Liver (tissue), 9 donors: ENCODE data around the gene MRTFB. TPM values are rescaled to one million over a fixed set of nuclear protein-coding genes. Genes with fewer than 3 reads are reported as not detected.
A peak's percentile ranks its signal among the peaks of the same experiment; 100 is the strongest.

Experiments used
- DNase-seq: peaks from one replicate; pipeline ENCODE4 v3.0.0-alpha.2; 2017; ENCODE audit warnings: low spot score
- H3K27ac ChIP-seq, 2 donors: one replicate each; pipeline ENCODE4 v1.7.0; 2013; ENCODE audit warnings: inconsistent platforms in 2 of 2, low read length in 2 of 2, control low read depth in 1 of 2, low read depth in 1 of 2, mild to moderate bottlenecking in 1 of 2
- H3K27me3 ChIP-seq, 4 donors: one replicate each; pipeline versions ENCODE4 v1.6.1 to v1.7.0; 2013; ENCODE audit warnings: low read length in 3 of 4, inconsistent platforms in 1 of 4, mild to moderate bottlenecking in 1 of 4, moderate library complexity in 1 of 4; ENCODE audit not compliant: control insufficient read depth in 4 of 4, insufficient read depth in 4 of 4
- H3K36me3 ChIP-seq, 4 donors: one replicate each; pipeline versions ENCODE4 v1.6.1 to v1.7.0; 2013; ENCODE audit warnings: low read length in 3 of 4, mild to moderate bottlenecking in 3 of 4, low read depth in 1 of 4, moderate library complexity in 1 of 4; ENCODE audit not compliant: control insufficient read depth in 4 of 4, insufficient read depth in 3 of 4
- H3K4me1 ChIP-seq, 4 donors: one replicate each; pipeline versions ENCODE4 v1.6.1 to v1.7.0; 2013; ENCODE audit warnings: low read length in 3 of 4, mild to moderate bottlenecking in 3 of 4, moderate library complexity in 1 of 4; ENCODE audit not compliant: control insufficient read depth in 4 of 4, insufficient read depth in 4 of 4
- H3K4me3 ChIP-seq, 3 donors: one replicate each; pipeline versions ENCODE4 v1.6.1 to v1.7.0; 2013; ENCODE audit warnings: low read length in 3 of 3, control low read depth in 1 of 3, low read depth in 1 of 3, mild to moderate bottlenecking in 1 of 3
- H3K9ac ChIP-seq, 2 donors: one replicate each; pipeline ENCODE4 v1.7.0; 2013; ENCODE audit warnings: low read length in 2 of 2, mild to moderate bottlenecking in 2 of 2, moderate library complexity in 2 of 2, control low read depth in 1 of 2, low read depth in 1 of 2
- H3K9me3 ChIP-seq, 4 donors: one replicate each; pipeline versions ENCODE4 v1.6.1 to v1.7.0; 2013; ENCODE audit warnings: low read length in 3 of 4; ENCODE audit not compliant: control insufficient read depth in 4 of 4
- ATF3 ChIP-seq: IDR thresholded peaks from 2 replicates; pipeline ENCODE4 v1.6.1; 2016; ENCODE audit warnings: antibody characterized with exemption
- EGR1 ChIP-seq, 2 donors: IDR thresholded peaks; 2 replicates each; pipeline ENCODE4 v1.6.1; 2016 to 2018; ENCODE audit warnings: antibody characterized with exemption in 2 of 2, low read depth in 2 of 2
- FOXA1 ChIP-seq: IDR thresholded peaks from 2 replicates; pipeline ENCODE4 v1.6.1; 2016; ENCODE audit warnings: antibody characterized with exemption
- FOXA2 ChIP-seq: IDR thresholded peaks from 2 replicates; pipeline ENCODE4 v1.6.1; 2016; ENCODE audit warnings: antibody characterized with exemption
- GABPA ChIP-seq, 2 donors: IDR thresholded peaks in 1 of 2; conservative IDR thresholded peaks in 1 of 2; 2 replicates each; pipeline ENCODE4 v1.6.1; 2016; ENCODE audit warnings: antibody characterized with exemption in 2 of 2, mild to moderate bottlenecking in 1 of 2, moderate library complexity in 1 of 2
- HNF4A ChIP-seq, 2 donors: conservative IDR thresholded peaks; 2 replicates each; pipeline ENCODE4 v1.6.1; 2016; ENCODE audit warnings: antibody characterized with exemption in 2 of 2, mild to moderate bottlenecking in 2 of 2
- HNF4G ChIP-seq: IDR thresholded peaks from 2 replicates; pipeline ENCODE4 v1.6.1; 2016; ENCODE audit warnings: antibody characterized with exemption
- JUND ChIP-seq, 2 donors: IDR thresholded peaks; 2 replicates each; pipeline ENCODE4 v1.6.1; 2016; ENCODE audit warnings: antibody characterized with exemption in 2 of 2
- NR2F2 ChIP-seq: IDR thresholded peaks from 2 replicates; pipeline ENCODE4 v1.6.1; 2016; ENCODE audit warnings: antibody characterized with exemption
- RXRA ChIP-seq, 2 donors: IDR thresholded peaks; 2 replicates each; pipeline ENCODE4 v1.6.1; 2017 to 2018; ENCODE audit warnings: antibody characterized with exemption in 2 of 2, mild to moderate bottlenecking in 1 of 2
- SP1 ChIP-seq: IDR thresholded peaks from 2 replicates; pipeline ENCODE4 v1.6.1; 2018; ENCODE audit warnings: antibody characterized with exemption, mild to moderate bottlenecking
- TAF1 ChIP-seq: conservative IDR thresholded peaks from 2 replicates; pipeline ENCODE4 v1.6.1; 2016; ENCODE audit warnings: antibody characterized with exemption, mild to moderate bottlenecking
- YY1 ChIP-seq: IDR thresholded peaks from 2 replicates; pipeline ENCODE4 v1.6.1; 2016; ENCODE audit warnings: antibody characterized with exemption, mild to moderate bottlenecking
- WGBS: extraction: QIAGEN DNeasy Blood & Tissue Kit; methylation state at CpG from one replicate; pipeline ENCODE4 v1.1.7; 2013; 5-methylcytosine and 5-hydroxymethylcytosine counted together
- polyA plus RNA-seq, 2 donors: library from polyadenylated mRNA; stranded (reverse) in 1 of 2; unstranded in 1 of 2; fragments of 200-250 nt in 1 of 2; fragments of >200 nt in 1 of 2; fragmentation: Nextera tagmentation in 1 of 2; extraction: Ambion mirVana in 1 of 2; gene quantifications; one replicate each; pipeline versions ENCODE4 v1.2.1 to v1.2.3, GENCODE V29; 2013 to 2015
- total RNA-seq, 2 donors: library from RNA; depleted of rRNA; stranded (reverse); fragments of >200 nt; gene quantifications; one replicate each; pipeline ENCODE4 v1.2.3, GENCODE V29; 2014
- TF ChIP-seq, protein P1 (sequence below): IDR thresholded peaks from 2 replicates; pipeline ENCODE4 v1.6.1; 2016; ENCODE audit warnings: antibody characterized with exemption
- TF ChIP-seq, protein P2 (sequence below): fragments of 150-350 bp; IDR thresholded peaks from 2 replicates; pipeline ENCODE4 v1.5.1; 2017; ENCODE audit warnings: improper control_type of control experiment, low read depth, low read length; ENCODE audit not compliant: missing input control
- TF ChIP-seq, protein P3 (sequence below): IDR thresholded peaks from 2 replicates; pipeline ENCODE4 v1.6.1; 2016; ENCODE audit warnings: antibody characterized with exemption, mild to moderate bottlenecking
- TF ChIP-seq, protein P4 (sequence below): IDR thresholded peaks from 2 replicates; pipeline ENCODE4 v1.6.1; 2016; ENCODE audit warnings: antibody characterized with exemption
- donor health status: healthy.
- donor health status: healthy.
- donor health status: healthy.
- donor health status: healthy.
- donor health status: healthy.

MRTFB gene
- total and polyA plus RNA-seq, 4 donors: 4.1 to 14.2 (median 5.8) TPM

DNA sequence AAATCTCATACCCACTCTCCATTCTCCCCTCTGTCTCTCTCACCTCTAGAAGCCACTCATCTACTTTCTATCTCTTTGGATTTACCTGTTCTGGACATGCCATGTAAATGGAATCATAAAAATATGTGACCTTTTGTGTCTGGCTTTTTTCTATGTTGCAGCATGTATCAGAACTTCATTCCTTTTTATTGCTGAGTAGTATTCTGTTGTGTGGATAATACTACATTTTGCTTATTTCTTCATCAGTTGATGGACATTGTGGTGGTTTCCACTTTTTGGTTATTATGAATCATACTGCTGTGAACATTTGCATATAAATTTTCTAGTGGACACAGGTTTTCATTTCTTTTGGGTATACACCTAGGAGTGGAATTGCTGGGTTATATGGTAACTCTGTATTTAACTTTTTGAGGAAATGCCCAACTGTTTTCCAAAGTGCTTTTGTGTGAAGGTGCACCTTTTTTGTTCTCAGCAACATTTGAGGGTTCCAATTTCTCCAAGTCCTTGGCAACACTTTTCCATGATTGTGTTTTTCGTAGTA, 18.2 kb downstream of the MRTFB start:
- no peaks in the 10 kb centered on the region for H3K9me3 ChIP-seq
- H3K27me3 ChIP-seq: no peaks in the 10 kb centered on the region
- peak overlapping the region; percentile 80 to 86 for H3K27ac ChIP-seq
- H3K9ac ChIP-seq: no peak overlapping the region
- no peak for TF ChIP-seq JUND (IDR thresholded peaks at IDR 0.05)
- TF ChIP-seq NR2F2: no peak
- TF ChIP-seq, protein P1, sequence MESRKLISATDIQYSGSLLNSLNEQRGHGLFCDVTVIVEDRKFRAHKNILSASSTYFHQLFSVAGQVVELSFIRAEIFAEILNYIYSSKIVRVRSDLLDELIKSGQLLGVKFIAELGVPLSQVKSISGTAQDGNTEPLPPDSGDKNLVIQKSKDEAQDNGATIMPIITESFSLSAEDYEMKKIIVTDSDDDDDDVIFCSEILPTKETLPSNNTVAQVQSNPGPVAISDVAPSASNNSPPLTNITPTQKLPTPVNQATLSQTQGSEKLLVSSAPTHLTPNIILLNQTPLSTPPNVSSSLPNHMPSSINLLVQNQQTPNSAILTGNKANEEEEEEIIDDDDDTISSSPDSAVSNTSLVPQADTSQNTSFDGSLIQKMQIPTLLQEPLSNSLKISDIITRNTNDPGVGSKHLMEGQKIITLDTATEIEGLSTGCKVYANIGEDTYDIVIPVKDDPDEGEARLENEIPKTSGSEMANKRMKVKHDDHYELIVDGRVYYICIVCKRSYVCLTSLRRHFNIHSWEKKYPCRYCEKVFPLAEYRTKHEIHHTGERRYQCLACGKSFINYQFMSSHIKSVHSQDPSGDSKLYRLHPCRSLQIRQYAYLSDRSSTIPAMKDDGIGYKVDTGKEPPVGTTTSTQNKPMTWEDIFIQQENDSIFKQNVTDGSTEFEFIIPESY: no peak
- TF ChIP-seq, protein P2, sequence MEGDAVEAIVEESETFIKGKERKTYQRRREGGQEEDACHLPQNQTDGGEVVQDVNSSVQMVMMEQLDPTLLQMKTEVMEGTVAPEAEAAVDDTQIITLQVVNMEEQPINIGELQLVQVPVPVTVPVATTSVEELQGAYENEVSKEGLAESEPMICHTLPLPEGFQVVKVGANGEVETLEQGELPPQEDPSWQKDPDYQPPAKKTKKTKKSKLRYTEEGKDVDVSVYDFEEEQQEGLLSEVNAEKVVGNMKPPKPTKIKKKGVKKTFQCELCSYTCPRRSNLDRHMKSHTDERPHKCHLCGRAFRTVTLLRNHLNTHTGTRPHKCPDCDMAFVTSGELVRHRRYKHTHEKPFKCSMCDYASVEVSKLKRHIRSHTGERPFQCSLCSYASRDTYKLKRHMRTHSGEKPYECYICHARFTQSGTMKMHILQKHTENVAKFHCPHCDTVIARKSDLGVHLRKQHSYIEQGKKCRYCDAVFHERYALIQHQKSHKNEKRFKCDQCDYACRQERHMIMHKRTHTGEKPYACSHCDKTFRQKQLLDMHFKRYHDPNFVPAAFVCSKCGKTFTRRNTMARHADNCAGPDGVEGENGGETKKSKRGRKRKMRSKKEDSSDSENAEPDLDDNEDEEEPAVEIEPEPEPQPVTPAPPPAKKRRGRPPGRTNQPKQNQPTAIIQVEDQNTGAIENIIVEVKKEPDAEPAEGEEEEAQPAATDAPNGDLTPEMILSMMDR: no peak
- no peak for TF ChIP-seq SP1
- TF ChIP-seq YY1: no peak
- TF ChIP-seq, protein P3, sequence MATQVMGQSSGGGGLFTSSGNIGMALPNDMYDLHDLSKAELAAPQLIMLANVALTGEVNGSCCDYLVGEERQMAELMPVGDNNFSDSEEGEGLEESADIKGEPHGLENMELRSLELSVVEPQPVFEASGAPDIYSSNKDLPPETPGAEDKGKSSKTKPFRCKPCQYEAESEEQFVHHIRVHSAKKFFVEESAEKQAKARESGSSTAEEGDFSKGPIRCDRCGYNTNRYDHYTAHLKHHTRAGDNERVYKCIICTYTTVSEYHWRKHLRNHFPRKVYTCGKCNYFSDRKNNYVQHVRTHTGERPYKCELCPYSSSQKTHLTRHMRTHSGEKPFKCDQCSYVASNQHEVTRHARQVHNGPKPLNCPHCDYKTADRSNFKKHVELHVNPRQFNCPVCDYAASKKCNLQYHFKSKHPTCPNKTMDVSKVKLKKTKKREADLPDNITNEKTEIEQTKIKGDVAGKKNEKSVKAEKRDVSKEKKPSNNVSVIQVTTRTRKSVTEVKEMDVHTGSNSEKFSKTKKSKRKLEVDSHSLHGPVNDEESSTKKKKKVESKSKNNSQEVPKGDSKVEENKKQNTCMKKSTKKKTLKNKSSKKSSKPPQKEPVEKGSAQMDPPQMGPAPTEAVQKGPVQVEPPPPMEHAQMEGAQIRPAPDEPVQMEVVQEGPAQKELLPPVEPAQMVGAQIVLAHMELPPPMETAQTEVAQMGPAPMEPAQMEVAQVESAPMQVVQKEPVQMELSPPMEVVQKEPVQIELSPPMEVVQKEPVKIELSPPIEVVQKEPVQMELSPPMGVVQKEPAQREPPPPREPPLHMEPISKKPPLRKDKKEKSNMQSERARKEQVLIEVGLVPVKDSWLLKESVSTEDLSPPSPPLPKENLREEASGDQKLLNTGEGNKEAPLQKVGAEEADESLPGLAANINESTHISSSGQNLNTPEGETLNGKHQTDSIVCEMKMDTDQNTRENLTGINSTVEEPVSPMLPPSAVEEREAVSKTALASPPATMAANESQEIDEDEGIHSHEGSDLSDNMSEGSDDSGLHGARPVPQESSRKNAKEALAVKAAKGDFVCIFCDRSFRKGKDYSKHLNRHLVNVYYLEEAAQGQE: no peak
- TF ChIP-seq FOXA1: no peak
- TF ChIP-seq HNF4A (conservative IDR thresholded peaks at IDR 0.05): no peak
- no peak for TF ChIP-seq EGR1 (IDR thresholded peaks at IDR 0.05; ENCODE audit: low read depth in 2 of 2)
- TF ChIP-seq, protein P4, sequence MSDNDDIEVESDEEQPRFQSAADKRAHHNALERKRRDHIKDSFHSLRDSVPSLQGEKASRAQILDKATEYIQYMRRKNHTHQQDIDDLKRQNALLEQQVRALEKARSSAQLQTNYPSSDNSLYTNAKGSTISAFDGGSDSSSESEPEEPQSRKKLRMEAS: no peak
- no peak for TF ChIP-seq FOXA2
- no peak for TF ChIP-seq GABPA (IDR thresholded peaks at IDR 0.05 in 1 of 2, conservative IDR thresholded peaks at IDR 0.05 in 1 of 2)
- no peak for TF ChIP-seq ATF3
- TF ChIP-seq TAF1: no peak
- DNase-seq: no peak
- peaks cover 3 to 32% (median 17%) of the 10 kb centered on the region in 4 donors for H3K4me1 ChIP-seq
- WGBS: 99% methylated on average over 1 of the region's 1 CpG
- H3K36me3 ChIP-seq: no peaks in the 10 kb centered on the region
- H3K4me3 ChIP-seq: peak overlapping the region in 1 of 3 donors; percentile 16

DNA sequence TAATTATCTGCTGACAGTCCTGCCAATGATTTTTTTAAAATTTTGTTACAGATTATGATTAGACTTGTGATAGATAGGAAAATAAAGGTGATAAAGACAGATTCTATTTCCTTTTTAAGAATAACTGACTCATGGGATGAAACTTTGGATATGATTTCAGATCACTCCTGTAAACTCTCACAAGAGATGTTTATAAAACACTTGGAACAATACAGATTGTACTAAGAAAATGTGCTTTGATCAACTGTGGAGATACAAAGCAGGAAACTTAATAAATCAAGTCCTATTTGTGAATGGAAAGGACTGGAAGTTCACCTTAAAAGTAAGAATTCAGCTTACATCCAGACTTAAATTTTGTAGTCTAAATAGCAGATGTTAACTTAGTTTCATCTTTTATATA, 21.4 kb downstream of the MRTFB start:
- H3K4me3 ChIP-seq: no peak overlapping the region
- no peak overlapping the region for H3K27ac ChIP-seq
- no peaks in the 10 kb centered on the region for H3K36me3 ChIP-seq
- no peak for DNase-seq
- no peak for TF ChIP-seq FOXA1
- no peak for TF ChIP-seq HNF4G
- TF ChIP-seq, protein P1: no peak
- no peak for TF ChIP-seq SP1
- TF ChIP-seq JUND (IDR thresholded peaks at IDR 0.05): no peak
- TF ChIP-seq, protein P2: no peak
- TF ChIP-seq RXRA (IDR thresholded peaks at IDR 0.05): no peak
- no peak for TF ChIP-seq EGR1 (IDR thresholded peaks at IDR 0.05; ENCODE audit: low read depth in 2 of 2)
- peaks cover 8 to 22% (median 14%) of the 10 kb centered on the region in 4 donors for H3K4me1 ChIP-seq
- H3K27me3 ChIP-seq: no peaks in the 10 kb centered on the region
- no peaks in the 10 kb centered on the region for H3K9me3 ChIP-seq
- H3K9ac ChIP-seq: no peak overlapping the region
